Ovary (tissue), 9 donors: ENCODE results near the gene ATXN1. TPM values are rescaled to one million over a fixed set of nuclear protein-coding genes. Genes with fewer than 3 reads are reported as not detected.
"Not testable (repeated sequence)": the region's sequence is repeated elsewhere in the genome, so short reads cannot be mapped to it uniquely, and the experiment has no call there.

Source experiments
- DNase-seq, 5 donors: peaks; one replicate each; pipeline ENCODE4 v3.0.0-alpha.2; 2019 to 2020
- H3K27ac ChIP-seq, 2 donors: fragments of 200-600 bp; one replicate each; pipeline versions ENCODE4 v1.5.1 to v1.8.0; 2019 to 2022
- H3K27me3 ChIP-seq: fragments of 200-600 bp; one replicate; pipeline ENCODE4 v1.8.0; 2022
- H3K36me3 ChIP-seq: fragments of 200-600 bp; sonication (generic); one replicate; pipeline ENCODE4 v1.5.1; 2019
- H3K4me1 ChIP-seq: one replicate; pipeline ENCODE4 v1.8.1; 2013; ENCODE audit warnings: mild to moderate bottlenecking, moderate library complexity; ENCODE audit not compliant: insufficient read depth
- H3K4me3 ChIP-seq: fragments of 200-600 bp; sonication (generic); one replicate; pipeline ENCODE4 v1.5.1; 2017
- H3K9me3 ChIP-seq, 2 donors: fragments of 200-600 bp in 1 of 2; sonication (generic) in 1 of 2; one replicate each; pipeline versions ENCODE4 v1.5.1 to v1.8.1; 2013 to 2019; ENCODE audit warnings: mild to moderate bottlenecking in 1 of 2, moderate library complexity in 1 of 2
- CTCF ChIP-seq, 3 donors: fragments of 450-650 bp in 2 of 3; fragments of 200-600 bp in 1 of 3; IDR thresholded peaks; one replicate each; pipeline versions ENCODE4 v1.5.1 to v1.8.0; 2016 to 2022; ENCODE audit warnings: antibody characterized with exemption in 3 of 3, mild to moderate bottlenecking in 1 of 3
- EP300 ChIP-seq: sonication (generic); formaldehyde crosslinking; IDR thresholded peaks from one replicate; pipeline ENCODE4 v1.6.1; 2017; ENCODE audit warnings: antibody characterized with exemption
- POLR2A ChIP-seq: fragments of 450-650 bp; IDR thresholded peaks from one replicate; pipeline ENCODE4 v1.6.1; 2017; ENCODE audit warnings: antibody characterized with exemption, mild to moderate bottlenecking, moderate library complexity
- WGBS, 3 donors: extraction: QIAGEN DNeasy Blood & Tissue Kit in 1 of 3; methylation state at CpG; one replicate each; pipeline versions ENCODE4 v1.1.5 to v1.1.7; 2013 to 2017; 5-methylcytosine and 5-hydroxymethylcytosine counted together
- intact Hi-C, 4 donors: fragments of 100-400 bp; cut with DNase I; formaldehyde crosslinking; loops; one replicate each; pipeline versions ENCODE4 v1.11.0 to v1.15.1; 2022 to 2023
- polyA plus RNA-seq, 2 donors: library from polyadenylated mRNA; stranded (reverse); fragments of 200-250 nt in 1 of 2; fragments of 350-450 nt in 1 of 2; fragmentation: Illumina TruSeq in 1 of 2; extraction: RNeasy Lipid Tissue Mini Kit (QIAGEN cat#74804) in 1 of 2; gene quantifications; one replicate each; pipeline ENCODE4 v1.2.3, GENCODE V29; 2013 to 2014
- total RNA-seq, 7 donors: library from RNA; depleted of rRNA in 2 of 7; stranded (reverse); fragments of >200 nt in 2 of 7; fragmentation: NEBNext Ultra II Directional in 3 of 7; extraction: Animal tissue kit (Norgen Biotek cat#: 25700) in 3 of 7; gene quantifications; one replicate each; pipeline versions ENCODE4 v1.1.0 to v1.2.4, GENCODE V29; 2016 to 2023
- donor health status: DM: no; HTN: no; CAD: no; lungs with moderate emphysema.
- donor health status: DM: no; HTN: no; CAD: no.
- donor health status: Bipolar disorder and iron deficiency.
- donor health status: DM: yes; HTN: yes; CAD: no.
- donor health status: DM: no; HTN: no; CAD: no.
- donor health status: DM: yes; HTN: yes; CAD: no.

ATXN1 gene
- total and polyA plus RNA-seq, 9 donors, result 7.3 to 38.2 (median 30.4) TPM

- Histone ChIP-seq H3K27ac (no peak overlapping the region), H3K27me3 (no peaks in the 10 kb centered on the region), H3K4me3 (no peak overlapping the region), H3K9me3 (no peaks in the 10 kb centered on the region), H3K36me3 (no peaks in the 10 kb centered on the region), H3K4me1 (peaks cover 4% of the 10 kb centered on the region)
- TF ChIP-seq EP300, result no peak
- no peak for TF ChIP-seq POLR2A
- TF ChIP-seq CTCF (IDR thresholded peaks at IDR 0.05), result no peak
- intact Hi-C loops, result no loop called here
- WGBS, 3 donors, result 25 to 38% (median 29%) methylated on average over 2 of the region's 2 CpGs
- no peak for DNase-seq
These were observed 290.6 kb downstream of the ATXN1 start for GRCh38 chr6:16470502-16471221.

- peaks cover 4% of the 10 kb centered on the region for H3K4me1 ChIP-seq
- no peak overlapping the region for H3K27ac ChIP-seq
- H3K36me3 ChIP-seq, result no peaks in the 10 kb centered on the region
- H3K4me3 ChIP-seq, result no peak overlapping the region
- 93 to 99% (median 98%) methylated on average over 1 of the region's 1 CpG for WGBS, 3 donors
- no peak for DNase-seq
- no peaks in the 10 kb centered on the region for H3K9me3 ChIP-seq
- intact Hi-C loops, result no loop called here
- H3K27me3 ChIP-seq, result no peaks in the 10 kb centered on the region
- TF ChIP-seq POLR2A (no peak), EP300 (no peak), CTCF (IDR thresholded peaks at IDR 0.05) (no peak)
These were observed 292.2 kb downstream of the ATXN1 start for GRCh38 chr6:16468991-16469615.

- no peak for DNase-seq
- Histone ChIP-seq H3K36me3 (no peaks in the 10 kb centered on the region), H3K9me3 (no peaks in the 10 kb centered on the region), H3K27ac (no peak overlapping the region), H3K27me3 (no peaks in the 10 kb centered on the region), H3K4me1 (peaks cover 2% of the 10 kb centered on the region), H3K4me3 (no peak overlapping the region)
- WGBS, 3 donors, result 93 to 94% (median 93%) methylated on average over 13 of the region's 13 CpGs
- TF ChIP-seq EP300 (no peak), CTCF (IDR thresholded peaks at IDR 0.05) (no peak), POLR2A (no peak)
- intact Hi-C loops, result no loop called here
These were observed 294.3 kb downstream of the ATXN1 start for GRCh38 chr6:16466800-16467553.

- WGBS, 3 donors, result 94 to 99% (median 97%) methylated on average over 3 of the region's 3 CpGs
- H3K27me3 ChIP-seq, result no peaks in the 10 kb centered on the region
These were observed 297.2 kb downstream of the ATXN1 start for GRCh38 chr6:16464045-16464444.

GRCh38 chr6:16463246-16463645 lies 298.0 kb downstream of the ATXN1 start:
- H3K27ac ChIP-seq, H3K4me1 ChIP-seq, H3K36me3 ChIP-seq, DNase-seq, H3K27me3 ChIP-seq, intact Hi-C loops, H3K9me3 ChIP-seq, H3K4me3 ChIP-seq: not testable (repeated sequence)
- 95 to 99% (median 97%) methylated on average over 4 of the region's 4 CpGs for WGBS, 3 donors

More at GRCh38 chr6:16464045-16464444, 297.2 kb downstream of the ATXN1 start:
- Histone ChIP-seq H3K36me3 (no peaks in the 10 kb centered on the region), H3K4me3 (no peak overlapping the region), H3K4me1 (no peaks in the 10 kb centered on the region), H3K9me3 (no peaks in the 10 kb centered on the region), H3K27ac (no peak overlapping the region)
- no peak for DNase-seq
- TF ChIP-seq POLR2A, result no peak
- TF ChIP-seq CTCF (IDR thresholded peaks at IDR 0.05), result no peak
- TF ChIP-seq EP300, result no peak
- intact Hi-C loops, result no loop called here
